Pancreas (tissue), 10 donors: Measurements from ENCODE around the gene NOBOX. TPM values are rescaled to one million over a fixed set of nuclear protein-coding genes. Genes with fewer than 3 reads are reported as not detected.

ENCODE experiments used
- ATAC-seq, 4 donors: fragments of 200-7000 bp; cut with Tn5 transposase; one replicate each; pipeline versions ENCODE4 v1.8.0 to v1.9.1; 2020; ENCODE audit warnings: mild to moderate bottlenecking in 4 of 4, moderate library complexity in 4 of 4
- DNase-seq, 6 donors: peaks; one replicate each; pipeline ENCODE4 v3.0.0-alpha.2; 2020
- FAIRE-seq: peaks from 2 replicates; lab custom pipeline; 2012; peaks lifted over from hg19 to GRCh38; lab: Jason Lieb, UNC
- H3K27ac ChIP-seq, 4 donors: fragments of 200-600 bp; sonication (generic); 1 replicate in 3 of 4; 2 replicates in 1 of 4; pipeline versions ENCODE4 v1.5.0 to v1.8.0; 2020
- H3K27me3 ChIP-seq, 4 donors: fragments of 200-600 bp; one replicate each; pipeline ENCODE4 v1.8.0; 2021
- H3K36me3 ChIP-seq, 3 donors: fragments of 200-600 bp; sonication (generic) in 1 of 3; one replicate each; pipeline versions ENCODE4 v1.5.0 to v1.8.0; 2020 to 2021
- H3K4me1 ChIP-seq, 3 donors: fragments of 200-600 bp; one replicate each; pipeline ENCODE4 v1.8.0; 2021
- H3K4me3 ChIP-seq, 4 donors: fragments of 200-600 bp; sonication (generic) in 2 of 4; one replicate each; pipeline versions ENCODE4 v1.5.0 to v1.8.0; 2020 to 2021
- H3K9me3 ChIP-seq, 4 donors: fragments of 200-600 bp; one replicate each; pipeline ENCODE4 v1.8.0; 2021
- WGBS, 2 donors: extraction: QIAGEN DNeasy Blood & Tissue Kit; methylation state at CpG; one replicate each; pipeline ENCODE4 v1.1.7; 2013; 5-methylcytosine and 5-hydroxymethylcytosine counted together
- intact Hi-C, 3 donors: fragments of 100-400 bp; cut with DNase I; formaldehyde crosslinking; loops; one replicate each; pipeline versions ENCODE4 v1.11.1 to v1.14.2; 2022
- polyA plus RNA-seq, 2 donors: library from polyadenylated mRNA; stranded (reverse); fragments of 200-250 nt; gene quantifications; one replicate each; pipeline ENCODE4 v1.2.3, GENCODE V29; 2013
- total RNA-seq, 6 donors: library from RNA; stranded (reverse); fragmentation: NEBNext Ultra II Directional in 4 of 6; extraction: Animal tissue kit (Norgen Biotek cat#: 25700) in 4 of 6; gene quantifications; one replicate each; pipeline versions ENCODE4 v1.2.1 to v1.2.4, GENCODE V29; 2021 to 2023
- TF ChIP-seq, protein P1 (sequence below), 4 donors: fragments of 200-600 bp; sonication (generic) in 3 of 4; IDR thresholded peaks; one replicate each; pipeline versions ENCODE4 v1.5.0 to v1.8.0; 2021; ENCODE audit warnings: antibody characterized with exemption in 4 of 4
- donor health status: healthy with polysubstance abuse.
- donor health status: DM: no; HTN: no; CAD: no; lungs with moderate emphysema.
- donor health status: DM: no; HTN: no; CAD: no.
- donor health status: control.
- donor health status: control.
- donor health status: Bipolar disorder and iron deficiency.
- donor health status: DM: yes; HTN: yes; CAD: no.
- donor health status: DM: no; HTN: no; CAD: no.
- donor health status: DM: no; HTN: no; CAD: no.
- donor health status: DM: yes; HTN: yes; CAD: no.

Gene NOBOX
- total RNA-seq (not detected), polyA plus RNA-seq (not detected)

DNA sequence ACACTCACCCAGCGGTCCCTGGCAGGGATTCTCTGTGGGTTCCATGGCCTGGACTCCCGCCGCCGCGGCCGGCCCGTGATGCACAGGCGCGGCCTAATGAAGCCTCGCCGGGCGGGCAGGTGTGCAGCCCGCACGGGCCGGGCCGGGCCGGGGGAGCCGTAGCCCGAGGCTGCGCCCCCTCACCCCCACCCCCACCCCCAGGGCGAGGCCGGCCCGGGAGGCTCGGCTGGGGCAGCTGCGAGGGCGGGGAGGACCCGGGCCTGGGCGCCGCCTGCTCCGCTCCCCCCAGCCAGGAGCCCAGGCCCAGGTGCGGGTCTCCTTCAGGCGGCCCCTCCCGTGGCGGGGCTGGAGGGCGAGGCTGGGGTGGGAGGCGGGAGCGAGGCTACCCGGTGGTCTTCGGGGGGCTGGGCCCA lies at the start of gene NOBOX:
Gene NOBOX, minus strand, starts transcription at position 45 of the 413 bp plus-strand sequence.
- Histone ChIP-seq H3K27ac (no peak within 1 kb of the TSS), H3K36me3 (no peaks in the 10 kb centered on the region), H3K27me3 (no peaks in the 10 kb centered on the region), H3K4me1 (no peaks in the 10 kb centered on the region), H3K9me3 (no peaks in the 10 kb centered on the region), H3K4me3 (no peak within 1 kb of the TSS)
- intact Hi-C loops = no loop called here
- WGBS, 2 donors = 89 to 96% methylated on average over 24 to 39 of the region's 39 CpGs
- FAIRE-seq = no peak
- no peak for ATAC-seq
- peak in 1 of 6 donors; percentile 37 for DNase-seq
- TF ChIP-seq, protein P1, sequence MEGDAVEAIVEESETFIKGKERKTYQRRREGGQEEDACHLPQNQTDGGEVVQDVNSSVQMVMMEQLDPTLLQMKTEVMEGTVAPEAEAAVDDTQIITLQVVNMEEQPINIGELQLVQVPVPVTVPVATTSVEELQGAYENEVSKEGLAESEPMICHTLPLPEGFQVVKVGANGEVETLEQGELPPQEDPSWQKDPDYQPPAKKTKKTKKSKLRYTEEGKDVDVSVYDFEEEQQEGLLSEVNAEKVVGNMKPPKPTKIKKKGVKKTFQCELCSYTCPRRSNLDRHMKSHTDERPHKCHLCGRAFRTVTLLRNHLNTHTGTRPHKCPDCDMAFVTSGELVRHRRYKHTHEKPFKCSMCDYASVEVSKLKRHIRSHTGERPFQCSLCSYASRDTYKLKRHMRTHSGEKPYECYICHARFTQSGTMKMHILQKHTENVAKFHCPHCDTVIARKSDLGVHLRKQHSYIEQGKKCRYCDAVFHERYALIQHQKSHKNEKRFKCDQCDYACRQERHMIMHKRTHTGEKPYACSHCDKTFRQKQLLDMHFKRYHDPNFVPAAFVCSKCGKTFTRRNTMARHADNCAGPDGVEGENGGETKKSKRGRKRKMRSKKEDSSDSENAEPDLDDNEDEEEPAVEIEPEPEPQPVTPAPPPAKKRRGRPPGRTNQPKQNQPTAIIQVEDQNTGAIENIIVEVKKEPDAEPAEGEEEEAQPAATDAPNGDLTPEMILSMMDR (IDR thresholded peaks at IDR 0.05) = no peak

DNA sequence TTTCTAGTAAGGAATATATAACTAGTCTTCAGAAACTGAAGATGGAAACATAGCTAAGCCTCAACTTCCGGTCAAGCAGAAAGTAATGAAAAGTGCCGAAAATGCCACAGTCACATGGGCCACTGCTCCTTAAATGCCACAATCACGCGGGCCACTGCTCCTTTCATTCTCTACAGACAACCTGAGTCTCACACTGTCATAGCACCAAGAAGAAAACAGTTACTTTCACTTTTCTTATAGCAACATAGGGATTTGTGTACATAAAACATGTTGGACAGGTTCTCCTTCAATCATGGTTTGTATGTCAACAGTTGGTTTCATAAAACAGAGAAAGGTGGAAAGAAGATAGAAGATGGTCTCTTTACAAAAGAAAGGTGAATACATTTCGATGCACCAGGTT lies 48.6 kb upstream of the NOBOX start:
- Histone ChIP-seq H3K27ac (no peak overlapping the region), H3K27me3 (no peaks in the 10 kb centered on the region), H3K4me1 (no peaks in the 10 kb centered on the region), H3K4me3 (no peak overlapping the region), H3K36me3 (no peaks in the 10 kb centered on the region), H3K9me3 (no peaks in the 10 kb centered on the region)
- 83 to 92% methylated on average over 5 of the region's 5 CpGs for WGBS, 2 donors
- TF ChIP-seq, protein P1 (IDR thresholded peaks at IDR 0.05) = no peak
- FAIRE-seq (no peak), DNase-seq (no peak), ATAC-seq (peak in 2 of 4 donors; percentile 32 to 44)
- intact Hi-C loops = no loop called here

DNA sequence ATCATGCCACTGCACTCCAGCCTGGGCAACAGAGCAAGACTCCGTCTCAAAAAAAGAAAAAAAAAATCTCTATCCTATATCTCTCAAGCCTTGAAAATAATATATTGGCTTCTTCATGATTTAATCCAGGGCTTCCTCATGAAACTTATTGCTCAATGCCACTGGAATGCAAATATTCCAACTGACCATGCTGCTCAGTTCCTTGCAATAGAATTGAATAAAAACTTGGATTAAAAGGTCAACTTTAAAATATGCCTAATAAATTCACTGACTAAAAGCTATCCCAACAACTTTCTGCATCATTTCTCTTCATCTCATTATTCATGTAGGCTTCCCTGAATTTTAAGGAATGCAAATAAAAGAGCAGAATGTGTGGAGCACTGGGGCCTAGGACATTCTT lies 42.1 kb upstream of the NOBOX start:
- Histone ChIP-seq H3K9me3 (no peaks in the 10 kb centered on the region), H3K27me3 (no peaks in the 10 kb centered on the region), H3K4me3 (no peak overlapping the region), H3K4me1 (no peaks in the 10 kb centered on the region), H3K27ac (no peak overlapping the region), H3K36me3 (no peaks in the 10 kb centered on the region)
- ATAC-seq (no peak), FAIRE-seq (no peak), DNase-seq (no peak)
- intact Hi-C loops = no loop called here
- WGBS, 2 donors = 75 to 80% methylated on average over 1 of the region's 1 CpG
- TF ChIP-seq, protein P1 (IDR thresholded peaks at IDR 0.05) = no peak

DNA sequence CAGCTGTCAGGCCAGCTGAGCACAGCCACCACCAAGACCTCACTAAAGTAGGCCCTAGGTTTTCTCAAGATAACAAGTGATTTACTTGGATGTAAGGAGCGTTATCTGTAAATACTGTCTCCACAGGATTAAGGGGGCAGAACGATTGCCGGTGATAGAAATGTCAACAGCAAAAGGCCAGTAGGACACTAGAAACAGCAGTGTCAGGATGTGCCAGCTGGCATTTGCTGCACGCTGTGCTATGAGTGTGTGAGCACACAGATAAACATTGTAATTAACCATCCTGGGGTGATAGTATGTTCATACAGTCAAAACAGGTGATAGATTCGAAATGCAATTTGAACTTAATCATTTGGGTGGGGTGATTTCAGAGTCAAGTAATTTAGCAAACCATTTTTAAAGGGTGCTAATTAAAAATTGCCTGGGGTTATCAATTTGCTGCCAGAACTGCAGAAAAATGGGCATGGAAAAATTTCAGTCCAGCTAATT lies 36.3 kb upstream of the NOBOX start:
- FAIRE-seq (no peak), DNase-seq (no peak)

DNA sequence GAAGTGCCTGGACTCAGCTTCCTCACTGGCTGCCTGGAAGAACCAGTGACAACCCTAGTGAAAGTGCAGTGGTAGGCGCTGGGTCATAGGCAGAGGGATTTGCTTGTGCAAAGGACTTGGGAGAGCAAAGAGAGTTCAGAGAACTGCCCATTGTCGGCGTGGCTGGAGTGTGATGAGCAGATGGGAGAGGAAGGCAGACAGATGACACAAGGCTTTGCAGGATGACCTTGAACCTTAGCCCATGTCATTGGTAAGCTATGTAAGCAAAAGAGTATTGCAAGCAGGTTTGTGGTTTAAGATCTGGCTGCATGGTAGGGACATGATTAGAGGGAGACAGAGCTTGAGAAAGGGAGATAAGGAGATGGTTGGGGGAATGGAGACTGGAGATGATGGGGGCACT lies 35.3 kb upstream of the NOBOX start:
- ATAC-seq (no peak), DNase-seq (no peak), FAIRE-seq (no peak)
- TF ChIP-seq, protein P1 (IDR thresholded peaks at IDR 0.05) = no peak
- intact Hi-C loops = no loop called here
- no peaks in the 10 kb centered on the region for H3K4me1 ChIP-seq
- no peak overlapping the region for H3K4me3 ChIP-seq
- H3K9me3 ChIP-seq = no peaks in the 10 kb centered on the region
- H3K27me3 ChIP-seq = no peaks in the 10 kb centered on the region
- 68 to 82% methylated on average over 3 of the region's 3 CpGs for WGBS, 2 donors
- no peak overlapping the region for H3K27ac ChIP-seq
- no peaks in the 10 kb centered on the region for H3K36me3 ChIP-seq

More for the DNA sequence above, 36.3 kb upstream of the NOBOX start:
- WGBS, 2 donors = 22 to 33% methylated on average over 5 of the region's 5 CpGs
- Histone ChIP-seq H3K36me3 (no peaks in the 10 kb centered on the region), H3K4me3 (no peak overlapping the region), H3K9me3 (no peaks in the 10 kb centered on the region), H3K27me3 (no peaks in the 10 kb centered on the region), H3K4me1 (no peaks in the 10 kb centered on the region), H3K27ac (no peak overlapping the region)
- ATAC-seq = no peak
- intact Hi-C loops = no loop called here
- TF ChIP-seq, protein P1 (IDR thresholded peaks at IDR 0.05) = no peak
